NCI-H146 treated with DMSO at 0.1 percent for 48 hours (cell line): ENCODE results near the gene LUC7L.

ENCODE experiments used
- DNase-seq: peaks from one replicate; lab custom pipeline; 2025; ENCODE audit not compliant: unreplicated experiment; lab: John Stamatoyannopoulos, UW

The LUC7L gene

DNA sequence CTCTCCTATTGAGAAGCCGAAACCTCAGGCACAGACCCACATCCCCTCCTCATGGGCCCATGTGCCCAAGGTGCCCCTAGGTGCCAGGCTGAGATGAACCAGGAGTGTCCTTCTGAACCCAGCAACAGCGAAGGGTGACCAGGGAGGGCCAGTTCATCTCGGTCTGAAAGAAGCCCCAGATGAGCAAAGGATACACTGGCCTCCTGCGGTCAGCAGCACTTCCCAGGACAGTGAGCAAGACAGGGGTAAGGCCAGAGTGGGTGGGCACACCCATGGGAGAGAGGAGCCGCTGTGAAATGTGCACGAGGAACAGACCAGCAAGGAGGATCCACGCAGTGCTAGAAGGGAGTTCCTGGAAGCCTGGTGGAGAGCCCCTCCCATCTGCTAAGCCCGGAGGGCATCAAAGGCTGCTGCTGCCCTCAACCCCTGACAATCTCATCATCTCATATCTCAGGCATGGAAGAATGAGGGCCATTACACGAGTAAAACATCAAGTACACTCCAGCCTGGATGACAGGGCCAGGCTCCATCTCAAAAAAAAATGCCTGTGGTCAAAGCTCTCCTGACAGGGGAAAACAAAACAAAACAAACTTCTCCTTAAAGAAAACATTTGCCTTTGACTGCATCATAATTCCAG lies 80.1 kb downstream of the LUC7L start:
- DNase-seq: peak; percentile 30

DNA sequence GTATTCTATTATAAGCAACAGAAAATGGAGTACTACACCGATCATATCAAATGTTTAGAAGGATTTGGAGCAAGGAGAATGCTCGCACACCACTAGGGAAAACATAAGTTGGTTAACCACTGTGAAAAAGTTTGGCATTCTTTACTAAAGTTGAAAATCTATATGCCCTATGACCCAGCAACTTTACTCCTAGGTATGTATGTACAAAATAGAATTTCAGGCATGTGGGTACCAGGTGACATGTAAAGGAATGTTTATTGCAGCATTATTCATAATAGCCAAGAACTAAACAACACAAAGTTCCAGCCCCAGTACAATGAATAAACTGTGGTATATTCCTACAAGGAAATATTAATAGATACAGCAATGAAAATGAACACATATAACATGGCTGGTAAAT lies 82.6 kb downstream of the LUC7L start:
- DNase-seq: no peak

DNA sequence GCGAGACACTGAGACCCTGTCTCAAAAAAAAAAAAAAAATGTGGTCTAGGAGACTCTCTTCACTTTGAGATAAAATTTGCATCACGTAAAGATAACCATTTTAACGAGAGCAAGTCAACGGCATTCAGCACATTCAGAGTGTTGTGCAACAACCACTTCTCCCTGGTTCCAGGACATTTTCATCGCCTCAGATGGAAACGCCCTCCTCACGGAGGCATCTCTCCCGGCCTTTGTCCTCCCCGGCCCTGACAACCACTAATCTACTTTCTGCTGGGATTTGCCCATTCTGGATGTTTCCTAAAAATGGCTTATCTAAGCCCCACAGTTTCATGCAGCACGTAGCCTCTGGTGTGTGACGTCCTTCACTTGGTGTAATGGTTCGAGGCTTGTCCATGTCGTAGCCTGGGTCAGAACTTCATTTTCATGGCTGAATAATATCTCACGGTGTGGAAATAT lies 84.4 kb downstream of the LUC7L start:
- DNase-seq: no peak

DNA sequence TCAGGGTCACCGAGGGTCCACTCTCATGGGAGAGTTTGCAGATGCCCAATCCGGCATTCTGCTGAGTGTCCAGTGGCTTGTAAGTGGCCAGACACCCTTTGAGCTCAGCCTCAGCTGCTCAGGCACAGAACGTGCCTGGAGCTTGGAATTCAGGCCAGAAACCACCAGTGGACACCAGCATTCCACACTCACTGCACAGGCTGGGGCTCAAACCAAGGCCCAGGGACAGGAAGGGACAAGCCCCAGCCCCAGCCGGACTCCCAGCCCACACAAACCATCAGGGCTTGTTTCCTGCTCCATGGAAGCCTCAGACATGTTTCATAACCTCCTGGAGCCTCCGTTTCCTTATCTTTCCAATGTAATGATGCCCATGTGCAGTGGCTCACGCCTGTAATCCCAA lies 85.8 kb downstream of the LUC7L start:
- DNase-seq: no peak

DNA sequence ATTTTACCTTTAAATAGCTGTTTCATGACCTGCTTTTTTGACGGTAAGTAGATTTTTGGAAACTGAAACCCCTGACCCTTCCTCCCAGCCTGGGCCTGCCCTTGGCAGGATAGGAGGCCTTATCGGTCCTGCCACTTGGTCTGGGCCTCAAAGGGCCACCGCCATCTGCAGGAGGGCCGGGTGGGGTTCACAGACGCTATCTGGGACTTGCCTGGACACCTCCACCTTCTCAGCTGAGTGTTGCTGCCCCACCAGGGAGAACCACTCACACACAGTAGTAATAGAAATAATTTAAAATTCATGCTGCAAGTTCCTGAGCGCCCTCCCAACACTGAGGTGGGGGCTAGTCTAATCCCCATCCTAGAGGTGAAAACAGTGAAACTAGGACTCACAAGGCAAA lies 86.2 kb downstream of the LUC7L start:
- no peak for DNase-seq

DNA sequence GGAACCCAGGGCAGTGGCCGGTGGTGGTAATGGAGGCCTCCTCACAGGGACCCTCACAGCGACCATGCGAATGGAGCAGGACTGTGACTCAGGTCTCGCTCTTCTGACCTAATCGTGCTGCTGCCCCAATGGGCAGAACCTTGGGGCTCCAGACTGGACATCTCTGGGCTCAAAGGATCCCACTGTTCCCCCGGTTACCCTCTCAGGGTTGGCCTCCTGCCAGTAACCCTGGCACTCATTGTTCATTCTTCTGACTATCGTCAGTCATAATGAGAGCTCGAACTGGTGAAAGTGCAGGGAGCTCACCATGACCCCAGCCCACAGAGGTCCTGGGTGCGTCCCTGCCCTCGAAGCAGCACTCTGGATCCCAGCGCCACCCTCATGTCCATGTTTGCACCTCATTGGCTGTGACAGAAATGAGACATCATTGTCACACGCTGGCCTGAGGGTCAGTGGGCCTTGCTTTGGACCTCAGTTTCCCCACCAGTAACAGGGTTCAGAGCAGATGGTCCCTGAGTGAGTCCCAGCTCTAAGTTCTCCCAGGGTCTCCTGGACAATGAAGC lies 86.8 kb downstream of the LUC7L start:
- DNase-seq: no peak

DNA sequence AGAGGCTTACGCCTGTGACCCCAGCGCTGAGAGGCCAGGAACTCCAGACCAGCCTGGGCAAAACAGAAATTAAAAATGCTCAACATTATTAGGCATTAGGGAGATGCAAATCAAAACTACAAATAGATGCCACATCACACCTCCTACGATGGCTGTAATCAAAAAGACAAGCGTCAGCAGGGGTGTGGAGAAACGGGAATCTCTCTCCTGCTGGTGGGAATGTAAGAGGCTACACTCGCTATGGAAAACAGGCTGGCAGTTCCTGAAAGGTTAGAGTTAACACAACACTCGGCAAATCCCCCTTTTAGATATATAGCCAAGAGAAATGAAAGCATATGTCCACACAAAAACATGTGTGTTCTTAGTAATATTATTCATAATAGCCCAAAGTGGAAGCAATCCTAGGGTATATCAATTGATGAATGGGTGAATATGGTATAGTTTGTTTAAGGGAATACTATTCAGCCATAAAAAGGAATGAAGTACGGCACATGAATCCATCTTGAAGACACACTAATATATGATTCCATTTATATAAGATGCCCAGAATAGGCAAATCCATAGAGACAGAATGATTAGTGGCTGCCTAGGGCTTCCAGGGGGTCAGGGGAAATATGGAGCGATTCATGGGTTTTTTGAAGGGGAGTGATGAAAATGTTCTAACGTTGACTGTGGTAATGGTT lies 88.9 kb downstream of the LUC7L start:
- DNase-seq: no peak
